ENCODE results near the gene ATP8B3.

Gene ATP8B3

DNA sequence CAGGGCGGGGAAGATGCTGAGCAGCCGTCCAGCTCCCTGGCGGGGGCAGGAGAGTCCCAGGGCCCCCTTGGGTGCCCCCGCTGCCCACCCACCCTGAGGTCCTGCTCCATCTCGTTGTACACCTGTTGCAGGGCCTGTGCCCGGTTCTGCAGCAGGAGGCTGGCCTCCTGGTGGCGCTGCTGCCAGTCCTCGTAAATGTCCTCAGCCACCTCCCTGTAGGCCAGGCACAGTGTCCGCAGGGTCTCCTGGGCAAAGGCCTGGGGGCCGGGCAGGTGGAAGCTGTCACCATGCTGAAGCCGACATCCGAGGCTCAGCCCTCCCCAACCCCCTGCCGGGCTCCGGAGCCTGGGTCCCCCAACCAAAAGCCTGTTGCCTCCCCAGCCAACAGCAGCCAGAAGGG lies 20.2 kb downstream of the ATP8B3 start:
- H3K27me3 ChIP-seq (ENCODE audit: control insufficient read depth, insufficient read depth, low read length): peaks cover 16% of the 10 kb centered on the region
- no peak overlapping the region for H3K4me3 ChIP-seq (ENCODE audit: low read length)
- H3K36me3 ChIP-seq (ENCODE audit: insufficient read depth, low read length): no peaks in the 10 kb centered on the region
- no peak overlapping the region for H3K4me2 ChIP-seq (ENCODE audit: low read length)
- H3K9ac ChIP-seq (ENCODE audit: low read depth, low read length): no peak overlapping the region
- no peaks in the 10 kb centered on the region for H3K9me3 ChIP-seq (replicated peaks; ENCODE audit: low read length)
- H3K4me1 ChIP-seq (ENCODE audit: control insufficient read depth, insufficient read depth, low read length): peaks cover 11% of the 10 kb centered on the region

DNA sequence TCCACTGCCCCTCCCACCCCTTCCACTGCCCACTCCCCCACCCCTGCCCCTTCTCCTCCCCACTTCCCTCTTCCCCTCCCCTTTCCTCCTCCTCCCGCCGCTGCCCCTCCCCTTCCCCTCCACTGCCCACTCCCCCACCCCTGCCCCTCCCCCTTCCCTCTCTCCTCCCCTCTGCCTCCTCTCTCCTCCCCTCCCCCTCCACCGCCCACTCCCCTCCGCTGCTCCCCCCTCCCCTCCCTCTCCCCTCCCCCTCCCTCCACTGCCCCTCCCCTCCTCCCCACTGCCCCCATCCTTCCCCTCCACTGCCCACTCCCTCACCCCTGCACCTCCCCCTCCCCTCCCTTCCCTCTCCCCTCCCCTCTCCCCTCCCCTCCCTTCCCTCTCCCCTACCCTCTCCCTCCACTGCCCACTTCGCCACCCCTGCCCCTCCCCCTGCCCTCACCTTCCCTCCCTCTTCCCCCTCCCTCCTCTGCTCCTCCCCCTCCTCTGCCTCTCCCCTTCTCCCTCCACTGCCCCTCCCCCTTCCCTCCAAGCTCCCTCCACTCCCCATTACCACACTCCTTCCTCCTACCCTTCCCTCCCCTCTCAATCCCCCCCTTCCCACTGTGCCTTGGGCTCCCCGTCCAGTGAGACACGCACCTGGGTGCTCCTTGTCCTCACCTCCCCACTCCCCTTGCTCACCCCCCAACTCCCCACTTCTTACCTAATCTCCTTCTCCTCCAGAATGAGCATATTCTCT lies 21.9 kb downstream of the ATP8B3 start:
- Histone ChIP-seq H3K36me3 (ENCODE audit: insufficient read depth, low read length) (no peaks in the 10 kb centered on the region), H3K27me3 (ENCODE audit: control insufficient read depth, insufficient read depth, low read length) (peaks cover 12% of the 10 kb centered on the region), H3K9ac (ENCODE audit: low read depth, low read length) (no peak overlapping the region), H3K4me3 (ENCODE audit: low read length) (no peak overlapping the region), H3K4me1 (ENCODE audit: control insufficient read depth, insufficient read depth, low read length) (peaks cover 3% of the 10 kb centered on the region), H3K4me2 (ENCODE audit: low read length) (no peak overlapping the region), H3K9me3 (replicated peaks; ENCODE audit: low read length) (no peaks in the 10 kb centered on the region)

DNA sequence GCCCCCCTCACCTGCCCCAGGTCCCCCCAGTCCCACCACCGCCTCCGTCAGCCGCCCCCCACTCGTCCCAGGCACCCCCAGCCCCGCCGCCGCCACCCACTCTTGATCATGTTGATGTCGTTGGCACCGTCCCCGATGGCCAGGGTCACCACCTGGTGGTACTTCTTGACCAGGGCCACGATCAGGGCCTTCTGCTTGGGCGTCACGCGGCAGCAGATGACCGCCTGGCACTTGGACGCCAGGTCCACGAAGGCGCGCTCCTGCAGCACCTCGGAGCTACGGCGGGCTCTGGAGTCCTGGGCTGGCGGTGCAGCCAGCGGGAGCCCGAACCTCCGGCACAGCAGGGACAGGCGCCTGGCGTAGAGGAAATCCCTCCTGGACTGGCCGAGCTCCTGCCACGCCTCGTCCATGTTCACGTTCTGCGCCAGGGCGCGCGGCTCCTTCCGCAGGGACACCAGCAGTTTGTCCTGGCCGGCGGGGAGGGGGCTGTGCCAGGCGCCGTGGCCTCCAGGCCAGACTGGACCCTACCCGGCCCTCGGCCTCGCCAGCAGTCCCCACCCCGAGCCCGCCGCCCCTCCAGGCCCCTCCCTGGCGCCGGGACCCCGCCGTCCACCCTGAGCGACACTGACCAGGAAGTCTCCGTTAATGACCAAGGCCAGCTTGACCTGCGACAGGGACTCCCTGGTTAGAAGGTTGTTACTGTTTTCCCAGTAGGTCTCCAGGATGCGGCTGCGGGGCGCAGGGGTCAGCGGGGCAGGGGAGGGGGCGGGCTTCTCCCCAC lies 22.6 kb downstream of the ATP8B3 start:
- peak overlapping the region; percentile 56 for H3K4me2 ChIP-seq (ENCODE audit: low read length)
- no peak overlapping the region for H3K4me3 ChIP-seq (ENCODE audit: low read length)
- H3K36me3 ChIP-seq (ENCODE audit: insufficient read depth, low read length): no peaks in the 10 kb centered on the region
- H3K9me3 ChIP-seq (replicated peaks; ENCODE audit: low read length): no peaks in the 10 kb centered on the region
- no peak overlapping the region for H3K9ac ChIP-seq (ENCODE audit: low read depth, low read length)
- peaks cover 3% of the 10 kb centered on the region for H3K4me1 ChIP-seq (ENCODE audit: control insufficient read depth, insufficient read depth, low read length)
- H3K27me3 ChIP-seq (ENCODE audit: control insufficient read depth, insufficient read depth, low read length): peaks cover 16% of the 10 kb centered on the region

DNA sequence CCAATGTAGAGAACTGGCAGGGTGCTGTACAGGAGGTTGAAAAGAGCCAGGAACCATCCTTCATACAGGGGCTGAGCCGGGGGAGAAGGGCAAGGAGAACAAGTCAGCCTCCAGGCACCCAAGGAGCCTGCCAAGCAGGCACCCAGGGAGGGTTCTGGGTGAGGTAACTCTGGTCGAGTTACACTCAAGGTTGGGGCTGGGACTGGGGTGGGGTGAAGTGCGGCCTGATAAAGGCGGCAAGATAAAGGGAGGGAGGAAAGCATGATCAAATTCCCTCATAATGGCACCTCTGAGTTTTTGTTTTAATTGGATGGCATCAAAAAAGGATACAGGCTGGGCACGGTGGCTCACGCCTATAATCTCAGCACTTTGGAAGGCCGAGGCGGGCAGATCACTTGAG lies 25.0 kb downstream of the ATP8B3 start:
- Histone ChIP-seq H3K4me3 (ENCODE audit: low read length) (no peak overlapping the region), H3K27me3 (ENCODE audit: control insufficient read depth, insufficient read depth, low read length) (peaks cover 20% of the 10 kb centered on the region), H3K36me3 (ENCODE audit: insufficient read depth, low read length) (no peaks in the 10 kb centered on the region), H3K4me2 (ENCODE audit: low read length) (no peak overlapping the region), H3K4me1 (ENCODE audit: control insufficient read depth, insufficient read depth, low read length) (peaks cover 3% of the 10 kb centered on the region), H3K9me3 (replicated peaks; ENCODE audit: low read length) (peaks cover 5% of the 10 kb centered on the region), H3K9ac (ENCODE audit: low read depth, low read length) (no peak overlapping the region)

DNA sequence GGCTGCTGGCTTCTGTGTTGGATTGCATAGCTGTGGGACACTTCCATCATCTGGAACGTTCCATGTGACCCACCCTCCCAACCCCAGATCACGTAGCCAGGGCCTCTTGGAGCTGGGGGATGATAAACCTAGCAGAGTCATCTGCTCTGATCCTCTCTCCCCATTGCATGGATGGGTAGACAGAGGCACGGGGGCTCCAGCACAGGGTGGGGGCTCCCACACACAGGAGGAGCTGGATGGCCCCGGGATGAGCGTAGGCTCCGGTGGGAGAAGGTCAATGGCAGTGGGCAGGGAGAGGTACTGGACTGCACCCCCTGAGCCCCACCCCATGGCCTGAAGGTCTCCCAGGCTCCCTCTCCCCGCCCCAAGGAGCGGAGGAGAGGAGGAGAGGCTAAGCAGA lies 25.4 kb downstream of the ATP8B3 start:
- Histone ChIP-seq H3K4me1 (ENCODE audit: control insufficient read depth, insufficient read depth, low read length) (peaks cover 3% of the 10 kb centered on the region), H3K9me3 (replicated peaks; ENCODE audit: low read length) (peaks cover 9% of the 10 kb centered on the region), H3K36me3 (ENCODE audit: insufficient read depth, low read length) (no peaks in the 10 kb centered on the region), H3K4me2 (ENCODE audit: low read length) (no peak overlapping the region), H3K9ac (ENCODE audit: low read depth, low read length) (no peak overlapping the region), H3K27me3 (ENCODE audit: control insufficient read depth, insufficient read depth, low read length) (peaks cover 20% of the 10 kb centered on the region), H3K4me3 (ENCODE audit: low read length) (no peak overlapping the region)

DNA sequence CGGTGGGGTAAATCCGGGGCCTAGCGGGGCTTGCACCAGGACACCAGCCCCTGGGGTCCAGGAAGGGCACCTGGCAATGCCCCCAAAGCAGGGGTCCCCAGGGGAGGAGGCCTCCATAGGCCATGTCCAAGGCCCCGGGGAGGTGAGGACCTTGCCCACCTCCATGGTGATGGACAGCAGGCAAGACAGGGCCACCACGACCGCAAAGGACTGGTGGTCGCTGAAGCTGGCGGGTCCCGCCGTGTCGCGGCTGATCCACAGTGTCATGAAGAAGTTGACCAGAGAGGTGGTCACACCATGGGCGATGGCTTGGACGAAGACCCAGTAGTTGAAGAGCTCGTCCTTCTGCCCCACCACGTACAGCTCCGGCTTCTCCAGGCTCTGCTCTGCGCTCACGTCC lies 26.8 kb downstream of the ATP8B3 start:
- no peak overlapping the region for H3K9ac ChIP-seq (ENCODE audit: low read depth, low read length)
- H3K4me1 ChIP-seq (ENCODE audit: control insufficient read depth, insufficient read depth, low read length): peaks cover 3% of the 10 kb centered on the region
- no peak overlapping the region for H3K4me2 ChIP-seq (ENCODE audit: low read length)
- peaks cover 24% of the 10 kb centered on the region for H3K27me3 ChIP-seq (ENCODE audit: control insufficient read depth, insufficient read depth, low read length)
- H3K36me3 ChIP-seq (ENCODE audit: insufficient read depth, low read length): no peaks in the 10 kb centered on the region
- H3K4me3 ChIP-seq (ENCODE audit: low read length): no peak overlapping the region
- H3K9me3 ChIP-seq (replicated peaks; ENCODE audit: low read length): peaks cover 12% of the 10 kb centered on the region

DNA sequence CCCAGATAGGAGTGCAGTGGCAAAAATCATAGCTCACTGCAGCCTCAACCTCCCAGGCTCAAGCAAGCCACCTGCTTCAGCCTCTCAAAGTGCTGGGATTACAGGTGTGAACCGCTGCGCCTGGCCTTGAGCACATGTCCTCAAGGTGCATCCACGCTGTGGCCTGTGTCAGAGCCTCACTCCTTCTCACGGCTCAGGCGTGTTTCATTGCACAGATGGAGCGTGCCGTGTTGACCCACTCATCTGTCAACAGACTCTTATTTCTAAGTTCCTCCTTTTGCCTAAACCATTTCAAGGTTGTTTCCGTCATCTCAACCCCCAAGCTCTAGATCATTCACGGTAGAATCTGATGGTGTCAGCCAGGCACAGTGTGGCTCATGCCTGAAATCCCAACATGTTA lies 28.2 kb downstream of the ATP8B3 start:
- H3K9me3 ChIP-seq (replicated peaks; ENCODE audit: low read length): peaks cover 12% of the 10 kb centered on the region
- H3K27me3 ChIP-seq (ENCODE audit: control insufficient read depth, insufficient read depth, low read length): peaks cover 34% of the 10 kb centered on the region
- H3K36me3 ChIP-seq (ENCODE audit: insufficient read depth, low read length): no peaks in the 10 kb centered on the region
- H3K4me1 ChIP-seq (ENCODE audit: control insufficient read depth, insufficient read depth, low read length): no peaks in the 10 kb centered on the region
- H3K4me2 ChIP-seq (ENCODE audit: low read length): no peak overlapping the region
- no peak overlapping the region for H3K4me3 ChIP-seq (ENCODE audit: low read length)
- no peak overlapping the region for H3K9ac ChIP-seq (ENCODE audit: low read depth, low read length)

DNA sequence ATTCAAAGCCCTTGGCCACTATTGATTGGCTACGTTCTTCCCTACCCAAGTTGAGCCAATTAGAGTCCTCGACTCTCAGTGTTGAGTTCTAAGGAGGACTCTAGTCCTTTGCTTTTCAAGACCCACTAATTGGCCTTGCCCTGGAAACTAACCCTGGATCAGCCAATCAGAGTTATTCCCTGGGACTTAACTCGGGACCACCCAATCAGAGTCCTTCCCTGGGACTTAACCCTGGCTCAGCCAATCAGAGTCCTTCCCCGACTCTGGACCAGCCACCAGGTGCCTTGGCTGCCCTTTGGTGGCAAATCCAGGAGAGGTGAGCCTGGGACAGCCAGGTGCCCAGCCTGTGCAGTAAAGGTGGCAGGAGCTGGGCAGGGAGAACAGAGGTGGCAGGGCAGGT lies 28.7 kb downstream of the ATP8B3 start:
- H3K4me2 ChIP-seq (ENCODE audit: low read length): no peak overlapping the region
- no peaks in the 10 kb centered on the region for H3K4me1 ChIP-seq (ENCODE audit: control insufficient read depth, insufficient read depth, low read length)
- no peak overlapping the region for H3K4me3 ChIP-seq (ENCODE audit: low read length)
- no peak overlapping the region for H3K9ac ChIP-seq (ENCODE audit: low read depth, low read length)
- H3K36me3 ChIP-seq (ENCODE audit: insufficient read depth, low read length): no peaks in the 10 kb centered on the region
- H3K27me3 ChIP-seq (ENCODE audit: control insufficient read depth, insufficient read depth, low read length): peaks cover 35% of the 10 kb centered on the region
- peaks cover 12% of the 10 kb centered on the region for H3K9me3 ChIP-seq (replicated peaks; ENCODE audit: low read length)

DNA sequence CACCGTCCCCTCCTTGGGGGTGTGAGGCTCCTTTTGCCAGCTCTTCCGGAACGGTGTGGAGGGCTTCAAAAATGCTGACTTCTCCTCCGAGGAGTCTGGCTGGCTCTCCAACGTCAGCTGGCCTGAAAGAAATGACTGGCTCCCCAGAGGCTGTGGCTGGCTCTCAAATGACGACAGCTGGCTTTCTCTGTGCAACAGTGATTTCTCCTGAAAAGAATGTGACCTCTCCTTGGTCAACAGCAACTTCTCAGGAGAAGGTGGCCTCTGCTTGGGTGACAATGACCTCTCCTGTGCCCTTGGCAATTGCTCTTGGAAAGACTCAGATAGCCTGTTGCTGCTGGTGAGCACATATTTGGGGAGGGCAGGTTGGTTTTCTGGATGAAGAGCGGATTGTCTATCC lies 29.6 kb downstream of the ATP8B3 start:
- Histone ChIP-seq H3K36me3 (ENCODE audit: insufficient read depth, low read length) (no peaks in the 10 kb centered on the region), H3K27me3 (ENCODE audit: control insufficient read depth, insufficient read depth, low read length) (peaks cover 36% of the 10 kb centered on the region), H3K9me3 (replicated peaks; ENCODE audit: low read length) (peaks cover 12% of the 10 kb centered on the region), H3K4me2 (ENCODE audit: low read length) (no peak overlapping the region), H3K4me1 (ENCODE audit: control insufficient read depth, insufficient read depth, low read length) (no peaks in the 10 kb centered on the region), H3K4me3 (ENCODE audit: low read length) (no peak overlapping the region), H3K9ac (ENCODE audit: low read depth, low read length) (no peak overlapping the region)

DNA sequence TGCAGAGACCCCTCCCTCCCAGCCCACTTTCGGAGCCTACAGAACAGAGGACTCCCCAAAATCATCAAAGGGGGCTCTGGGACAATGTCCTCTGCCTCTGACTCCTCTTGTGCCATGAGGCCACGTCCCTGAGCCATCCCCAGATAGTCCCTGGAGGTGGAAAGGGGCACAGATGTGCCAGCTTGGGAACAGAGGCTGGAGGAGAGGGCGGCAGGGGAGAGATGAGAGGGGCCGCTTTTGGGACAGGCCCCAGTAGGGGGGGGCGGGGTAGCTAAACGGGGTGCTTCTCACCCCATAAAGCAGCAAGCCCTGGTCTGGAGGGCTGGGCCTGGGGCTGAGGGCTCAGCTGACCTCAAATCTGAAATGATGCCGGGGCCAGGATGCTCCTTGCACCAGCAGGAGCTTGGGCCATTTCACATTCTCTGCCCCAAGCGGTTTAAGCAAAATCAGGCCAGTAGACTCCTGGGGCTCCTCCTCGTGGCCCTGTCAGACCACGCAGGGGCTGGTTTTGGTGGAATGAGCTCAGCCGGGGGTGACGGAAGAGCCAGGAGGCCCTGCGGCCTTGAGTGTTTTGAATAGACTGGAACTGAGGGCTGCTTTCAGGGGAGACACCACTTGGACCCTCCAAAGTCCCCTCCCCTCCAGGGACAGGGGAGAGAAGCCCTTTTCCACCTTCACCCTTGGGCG lies 31.7 kb downstream of the ATP8B3 start:
- Histone ChIP-seq H3K36me3 (ENCODE audit: insufficient read depth, low read length) (no peaks in the 10 kb centered on the region), H3K9ac (ENCODE audit: low read depth, low read length) (no peak overlapping the region), H3K4me1 (ENCODE audit: control insufficient read depth, insufficient read depth, low read length) (no peaks in the 10 kb centered on the region), H3K4me2 (ENCODE audit: low read length) (no peak overlapping the region), H3K9me3 (replicated peaks; ENCODE audit: low read length) (peaks cover 12% of the 10 kb centered on the region), H3K27me3 (ENCODE audit: control insufficient read depth, insufficient read depth, low read length) (peaks cover 52% of the 10 kb centered on the region), H3K4me3 (ENCODE audit: low read length) (no peak overlapping the region)

DNA sequence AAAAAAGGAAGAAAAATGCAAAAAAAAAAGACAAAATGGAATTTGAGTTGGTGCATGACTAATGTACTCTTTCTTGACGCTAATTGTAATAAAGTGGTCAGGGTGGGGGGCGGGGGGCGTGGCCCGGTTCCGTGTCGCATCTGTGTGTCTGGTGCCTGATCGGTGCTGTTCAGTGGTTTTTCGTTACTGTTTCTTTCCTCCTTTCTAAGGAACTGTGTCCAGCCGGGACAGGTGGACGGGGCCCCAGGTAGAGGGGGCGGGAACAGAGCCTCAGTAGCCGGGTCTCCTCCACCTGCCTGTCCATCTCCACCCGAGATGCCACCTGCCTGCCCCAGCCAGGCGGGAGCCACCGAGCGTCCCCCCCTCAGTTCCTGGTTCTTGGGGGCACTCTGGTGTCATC lies 32.5 kb downstream of the ATP8B3 start:
- peaks cover 55% of the 10 kb centered on the region for H3K27me3 ChIP-seq (ENCODE audit: control insufficient read depth, insufficient read depth, low read length)

More for the DNA sequence above, 32.5 kb downstream of the ATP8B3 start:
- Histone ChIP-seq H3K9me3 (replicated peaks; ENCODE audit: low read length) (peaks cover 12% of the 10 kb centered on the region), H3K4me1 (ENCODE audit: control insufficient read depth, insufficient read depth, low read length) (no peaks in the 10 kb centered on the region), H3K9ac (ENCODE audit: low read depth, low read length) (no peak overlapping the region), H3K4me2 (ENCODE audit: low read length) (no peak overlapping the region), H3K4me3 (ENCODE audit: low read length) (no peak overlapping the region), H3K36me3 (ENCODE audit: insufficient read depth, low read length) (no peaks in the 10 kb centered on the region)

Measured in skeletal muscle satellite cell (primary cell).